ENCODE results near the gene IGSF22.
"Not testable (repeated sequence)": the region's sequence is repeated elsewhere in the genome, so short reads cannot be mapped to it uniquely, and the experiment has no call there.

IGSF22 gene

DNA sequence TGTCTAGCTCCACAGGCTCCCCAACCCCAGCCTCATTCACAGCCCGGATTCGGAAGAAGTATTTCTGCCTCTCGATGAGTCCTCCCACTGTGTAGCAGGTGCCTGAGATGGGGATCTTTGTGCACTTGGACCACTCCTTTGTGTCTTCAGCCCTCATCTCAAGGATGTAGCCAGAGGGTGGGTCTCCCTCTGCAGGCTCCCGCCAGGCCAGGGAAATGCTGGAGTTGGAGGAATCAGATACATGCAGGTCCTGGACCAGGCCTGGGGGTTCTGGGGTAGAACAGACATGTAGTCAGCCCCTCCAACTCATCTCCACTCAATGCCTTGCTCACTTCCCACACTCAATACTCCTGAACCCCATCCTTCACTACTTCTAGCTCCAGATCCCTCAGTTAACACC lies 16.6 kb downstream of the IGSF22 start:
- DNase-seq, result no peak

DNA sequence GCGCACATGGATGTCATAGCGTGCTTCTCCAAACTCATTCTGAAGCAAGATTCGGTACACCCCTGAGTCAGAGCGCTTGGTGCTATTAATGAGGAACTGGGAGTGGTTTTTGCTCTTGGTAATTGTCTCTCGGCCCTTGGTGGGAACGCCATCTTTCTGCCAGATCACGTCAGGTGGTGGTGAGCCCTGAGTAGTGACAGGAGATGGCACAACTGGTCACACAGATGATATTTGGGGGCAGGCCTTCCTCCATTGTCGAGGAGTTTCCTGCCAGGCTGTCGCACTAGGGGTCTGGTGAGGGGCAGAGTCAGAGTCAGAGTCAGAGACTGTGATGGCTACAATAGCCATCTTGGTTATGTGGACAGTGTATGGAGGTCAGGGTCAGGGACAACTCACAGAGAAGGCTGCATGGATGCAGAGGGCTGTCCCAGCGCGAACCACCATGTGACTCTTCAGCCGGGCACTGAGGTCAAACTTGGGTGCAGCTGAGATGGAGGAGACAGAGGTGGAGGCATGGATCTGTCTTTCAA lies 18.1 kb downstream of the IGSF22 start:
- no peak for DNase-seq

DNA sequence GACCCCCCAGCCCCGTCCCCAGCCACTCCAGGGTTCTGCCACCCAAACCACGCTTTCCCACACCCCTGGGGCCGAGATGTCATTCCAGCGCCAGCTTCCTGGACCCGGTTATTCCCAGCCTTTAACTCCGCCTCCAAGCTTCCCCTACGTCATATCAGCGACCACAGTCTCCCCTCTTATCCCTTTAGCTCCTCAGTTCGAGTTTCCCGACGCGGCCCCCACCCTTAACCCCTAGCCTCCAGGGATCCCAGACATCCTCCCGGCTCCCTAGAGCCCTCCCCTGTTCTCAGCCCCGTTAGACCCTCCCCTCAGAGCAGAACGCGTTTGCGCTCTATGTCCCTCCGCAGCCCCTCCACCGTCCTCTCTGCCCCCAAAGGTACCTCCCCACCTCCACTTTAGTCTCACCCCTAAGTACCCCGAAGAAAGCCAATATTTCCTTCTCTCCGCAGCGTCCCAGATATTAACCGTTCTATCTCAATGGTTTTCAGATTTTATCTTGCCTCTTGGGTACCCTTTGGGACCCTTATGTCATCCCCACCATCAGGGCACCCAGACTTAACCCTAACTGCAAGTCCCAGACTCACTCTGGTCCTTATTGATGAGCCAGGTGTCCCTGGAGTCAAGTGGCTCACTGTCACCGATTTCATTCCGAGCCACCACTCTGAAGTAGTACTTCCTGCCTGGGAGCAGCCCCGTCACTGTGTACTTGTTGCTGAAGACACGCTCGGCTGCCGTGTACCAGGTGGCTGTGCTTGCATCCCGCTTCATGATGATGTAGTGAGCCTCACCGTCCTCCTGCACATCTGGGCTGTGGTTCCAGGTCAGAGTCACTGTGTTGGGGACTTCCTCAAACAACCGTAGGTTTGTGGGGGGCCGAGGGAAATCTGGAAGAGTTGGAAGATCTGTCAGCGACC lies 19.4 kb downstream of the IGSF22 start:
- DNase-seq, result peak; percentile 69

DNA sequence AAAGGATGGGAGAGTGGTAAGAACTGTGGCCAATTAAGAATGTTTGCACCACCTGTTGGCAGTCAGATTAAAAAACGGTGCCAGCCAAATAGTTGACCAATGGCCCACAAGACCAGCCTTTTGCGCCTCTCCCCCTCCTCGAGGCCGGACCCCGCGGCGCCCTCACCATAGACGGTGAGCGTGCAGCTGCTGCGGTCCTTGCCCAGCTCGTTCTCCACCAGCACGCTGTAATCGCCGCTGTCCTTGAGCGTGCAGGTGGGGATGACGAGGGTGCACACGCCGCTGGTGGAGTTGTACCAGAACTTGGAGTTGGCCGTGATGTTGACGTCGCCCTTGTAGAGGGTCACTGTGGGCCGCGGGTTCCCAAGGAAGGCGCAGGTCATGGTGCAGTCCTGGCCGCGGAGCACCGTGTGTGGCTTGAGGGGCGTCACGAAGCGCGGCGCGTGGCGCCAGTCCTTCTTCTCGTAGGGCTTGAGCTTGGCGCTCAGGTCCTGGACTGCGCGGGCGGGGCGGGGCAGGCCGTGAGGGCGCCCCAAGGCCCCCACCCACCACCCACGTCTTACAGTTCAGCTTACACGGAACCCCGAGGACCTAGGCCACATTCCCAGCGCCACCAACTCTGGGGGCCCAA lies 20.2 kb downstream of the IGSF22 start:
- DNase-seq, result peak; percentile 13

DNA sequence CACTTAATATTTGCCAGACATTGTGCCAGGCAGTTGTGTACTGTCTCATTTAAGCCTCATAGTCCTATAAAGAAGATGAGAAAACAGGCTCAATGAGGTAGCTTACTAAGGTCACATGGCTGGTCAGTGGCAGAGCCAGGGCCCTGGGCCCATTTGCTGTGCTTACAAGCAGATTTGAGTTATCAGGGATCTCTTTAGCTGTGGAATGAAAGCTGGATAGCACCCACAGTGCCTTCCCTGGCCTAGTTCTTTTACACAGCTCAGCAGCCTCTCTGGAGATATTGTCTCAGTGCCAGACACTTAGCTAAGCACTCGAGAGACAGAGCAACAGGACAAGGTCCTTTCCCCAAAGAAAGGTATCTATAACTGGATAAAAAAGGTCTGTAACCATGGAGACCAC lies 21.3 kb downstream of the IGSF22 start:
- peak; percentile 48 for DNase-seq

DNA sequence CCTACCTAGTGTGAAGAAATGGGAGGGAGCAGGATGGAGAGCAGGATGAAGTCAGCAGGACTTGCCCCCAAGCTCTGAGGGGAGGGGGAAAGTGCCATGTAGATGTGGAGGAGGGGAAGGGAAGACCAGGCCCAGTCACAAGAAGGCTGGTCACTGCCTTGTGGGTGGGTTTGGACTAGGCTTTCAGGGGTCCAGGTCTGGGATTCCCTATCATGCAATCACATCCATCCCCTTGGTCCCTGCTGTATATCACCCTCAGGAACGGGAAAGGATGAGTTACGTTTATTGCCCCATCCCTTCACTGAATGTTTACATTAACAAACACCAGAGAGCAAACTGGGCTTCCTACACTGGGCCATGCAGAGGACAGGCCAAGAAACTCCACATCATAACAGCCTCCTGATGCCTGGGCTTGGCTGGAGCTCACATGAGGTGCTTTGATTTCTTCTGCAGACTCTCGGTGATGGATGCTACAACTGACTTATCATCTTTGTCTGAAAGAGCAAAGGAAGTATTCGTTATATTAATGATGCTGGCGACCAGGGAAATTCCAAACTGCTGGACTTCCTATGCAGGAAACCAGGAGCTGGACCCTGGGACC lies 21.8 kb downstream of the IGSF22 start:
- no peak for DNase-seq

DNA sequence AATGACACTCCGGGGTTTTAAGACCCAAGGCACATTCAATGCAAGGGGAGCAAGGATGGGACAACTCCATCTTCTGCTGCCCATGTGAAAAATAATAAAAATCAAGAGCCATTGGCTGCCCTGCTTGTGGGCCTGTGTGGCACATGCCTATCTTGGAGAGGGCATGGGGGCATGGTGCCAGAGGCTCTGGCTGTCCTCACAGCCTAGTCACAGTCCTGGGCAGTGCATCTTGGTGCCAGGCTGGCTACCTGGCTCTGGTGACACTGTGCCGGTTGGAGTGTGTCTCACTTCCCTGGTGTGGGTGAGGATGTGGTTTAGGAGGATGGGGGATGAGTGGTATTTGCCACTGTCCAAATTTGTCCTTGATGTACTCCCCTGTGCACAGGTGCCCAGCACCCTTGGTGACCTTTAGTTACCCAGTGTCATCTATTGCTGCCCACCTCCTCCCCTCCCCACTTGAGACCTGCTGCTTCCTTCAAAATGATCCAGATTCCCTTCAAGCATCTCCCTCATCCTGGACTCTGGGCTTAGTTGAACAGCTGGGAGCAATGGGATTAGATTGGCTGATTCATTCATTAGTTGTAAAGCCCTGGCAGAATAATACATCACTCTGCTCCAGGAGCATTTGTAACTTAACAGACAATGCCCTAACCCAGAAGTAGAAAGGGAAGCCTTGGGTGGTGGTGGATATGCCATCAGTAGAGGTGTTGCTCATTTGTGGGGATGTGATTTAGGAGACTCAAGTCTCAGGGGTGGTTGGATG lies 22.8 kb downstream of the IGSF22 start:
- no peak for DNase-seq

DNA sequence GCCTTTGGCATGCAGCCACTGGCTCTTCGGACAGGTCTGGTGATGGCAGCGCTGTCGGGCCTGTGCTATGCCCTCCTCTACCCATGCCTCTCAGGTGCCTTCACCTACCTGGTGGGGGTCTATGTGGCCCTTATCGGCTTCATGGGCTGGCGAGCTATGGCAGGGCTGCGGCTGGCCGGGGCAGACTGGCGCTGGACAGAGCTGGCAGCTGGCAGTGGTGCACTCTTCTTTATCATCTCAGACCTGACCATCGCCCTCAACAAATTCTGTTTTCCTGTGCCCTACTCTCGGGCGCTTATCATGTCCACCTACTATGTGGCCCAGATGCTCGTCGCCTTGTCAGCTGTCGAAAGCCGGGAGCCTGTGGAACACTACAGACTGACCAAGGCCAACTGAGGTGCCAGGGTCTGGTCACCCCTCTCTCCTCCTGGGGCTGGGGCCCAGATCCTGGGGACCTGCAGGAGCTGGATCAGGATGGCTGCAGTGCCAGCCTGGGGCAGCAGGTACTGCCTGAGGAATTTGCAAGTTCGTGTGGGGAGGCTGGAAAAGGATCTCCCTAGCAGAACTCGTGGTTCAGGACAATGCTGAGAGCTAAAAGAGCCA lies 24.3 kb downstream of the IGSF22 start:
- DNase-seq, result no peak

DNA sequence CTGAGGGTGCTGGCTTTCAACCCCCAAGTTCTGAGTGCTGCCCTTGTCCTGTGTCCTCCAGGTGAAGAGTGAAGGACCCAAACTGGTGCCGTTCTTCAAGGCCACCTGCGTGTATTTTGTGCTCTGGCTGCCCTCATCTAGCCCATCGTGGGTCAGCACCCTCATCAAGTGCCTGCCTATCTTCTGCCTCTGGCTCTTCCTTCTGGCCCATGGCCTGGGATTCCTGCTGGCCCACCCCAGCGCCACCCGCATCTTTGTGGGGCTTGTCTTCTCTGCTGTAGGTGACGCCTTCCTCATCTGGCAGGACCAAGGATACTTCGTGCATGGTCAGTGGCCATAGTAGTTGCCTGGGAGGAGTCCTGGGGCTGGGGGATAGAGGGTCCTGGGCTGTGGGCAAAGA lies 25.1 kb downstream of the IGSF22 start:
- no peak for DNase-seq

DNA sequence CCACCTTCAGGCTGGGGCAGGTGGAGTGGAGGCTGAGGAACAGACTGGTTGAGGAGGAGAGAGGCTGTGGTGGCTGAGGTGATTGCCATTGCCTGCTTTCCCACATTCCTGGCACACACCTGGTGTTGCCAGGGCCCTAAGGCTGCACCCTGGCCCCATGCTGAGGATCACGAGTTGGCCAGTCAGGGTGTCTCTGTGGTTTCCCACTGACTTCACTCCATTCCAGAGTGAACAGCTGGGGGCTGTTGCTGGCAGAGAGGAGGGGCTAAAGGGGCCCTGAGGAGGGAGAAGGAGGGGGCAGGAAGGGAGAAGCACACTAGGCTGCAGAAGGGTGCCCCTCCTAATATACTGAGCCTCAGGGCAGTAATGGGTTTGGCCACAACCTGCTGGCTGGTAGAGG lies 25.6 kb downstream of the IGSF22 start:
- DNase-seq, result no peak

DNA sequence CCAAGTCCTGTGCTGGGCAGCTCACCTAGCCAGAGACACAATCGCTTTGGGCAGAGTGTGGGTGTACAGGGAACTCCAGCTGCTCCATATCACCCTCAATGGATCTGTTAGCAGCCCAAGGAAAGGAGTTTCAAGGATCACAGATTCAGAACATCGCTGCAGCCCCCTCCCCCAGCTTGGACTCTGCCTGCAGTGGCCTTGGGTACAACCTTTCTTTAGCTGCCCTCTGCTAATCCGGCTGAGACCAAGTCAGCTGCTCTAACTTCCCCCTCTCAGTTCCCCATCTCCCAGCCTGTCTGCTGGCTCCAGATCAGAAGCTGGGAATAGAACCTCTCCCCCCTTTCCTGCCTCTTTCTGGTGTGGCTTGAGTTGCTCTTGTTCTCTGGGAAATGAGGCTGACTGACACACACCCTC lies 26.1 kb downstream of the IGSF22 start:
- no peak for DNase-seq

DNA sequence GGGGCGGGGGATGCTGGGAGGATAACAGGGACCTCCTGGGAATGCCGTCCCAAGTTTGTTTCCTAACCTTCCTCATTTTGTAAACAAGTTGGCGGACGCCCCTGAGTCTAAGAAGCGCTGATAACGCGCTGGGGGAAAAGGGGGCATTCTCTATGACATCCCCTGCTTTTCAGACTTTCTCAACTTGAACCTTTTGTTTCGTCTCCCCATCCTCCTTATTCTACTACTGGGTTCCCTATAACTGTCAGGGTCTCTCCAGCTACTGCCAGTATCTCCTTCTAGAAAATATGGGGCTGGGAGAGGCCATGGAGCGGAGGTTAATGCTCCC lies 26.8 kb downstream of the IGSF22 start:
- DNase-seq, result no peak

DNA sequence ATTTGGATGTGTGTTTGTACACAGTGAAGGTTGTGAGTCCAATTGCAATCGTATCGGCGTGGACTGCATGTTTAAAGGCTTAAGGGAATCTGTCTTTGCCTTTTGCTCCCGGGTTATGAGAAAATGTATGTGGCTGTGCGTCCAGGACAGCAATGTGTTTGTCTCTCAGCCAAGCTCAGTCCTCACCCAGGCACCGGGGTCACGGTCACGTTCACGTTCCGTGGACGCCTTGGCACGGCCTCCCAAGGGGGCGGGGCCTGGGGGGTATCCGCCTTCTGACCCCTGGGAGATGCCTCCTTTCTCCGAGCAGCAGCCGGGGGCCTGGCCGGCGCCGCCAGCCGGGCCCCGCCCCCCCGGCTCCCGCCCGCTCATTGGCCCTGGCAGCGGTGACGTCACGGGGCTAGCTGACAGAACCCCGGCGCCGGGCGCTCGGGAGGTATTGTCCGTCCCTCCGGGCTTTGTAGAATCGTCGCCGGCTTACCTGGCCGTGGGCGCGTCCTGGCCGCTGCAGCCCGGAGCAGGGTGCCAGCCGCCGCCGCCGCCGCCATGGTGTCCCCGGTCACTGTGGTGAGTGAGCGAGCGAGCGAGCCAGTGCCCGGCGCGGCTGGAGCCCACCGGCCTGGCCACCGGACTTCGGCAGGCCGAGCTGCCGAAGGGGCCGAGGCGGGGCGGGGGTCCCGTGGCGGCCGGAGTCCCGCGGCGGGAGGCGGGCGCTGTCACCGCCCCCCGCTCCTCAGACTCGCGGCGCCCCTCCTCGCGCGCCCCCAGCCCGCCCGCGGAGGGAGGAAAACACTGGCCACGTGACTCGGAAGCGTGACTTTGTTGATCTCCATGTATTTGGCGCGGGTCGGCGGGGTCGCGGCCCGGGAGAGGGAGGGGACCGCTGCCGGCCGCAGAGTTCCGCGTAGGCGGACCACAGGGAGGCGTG lies 27.4 kb downstream of the IGSF22 start, which contains the start of gene TMEM86A:
Gene TMEM86A (plus strand): TSS at position 439 of the 928 bp plus-strand sequence. CDS start 108 bp downstream, at position 547.
- peak; percentile 39 for DNase-seq

DNA sequence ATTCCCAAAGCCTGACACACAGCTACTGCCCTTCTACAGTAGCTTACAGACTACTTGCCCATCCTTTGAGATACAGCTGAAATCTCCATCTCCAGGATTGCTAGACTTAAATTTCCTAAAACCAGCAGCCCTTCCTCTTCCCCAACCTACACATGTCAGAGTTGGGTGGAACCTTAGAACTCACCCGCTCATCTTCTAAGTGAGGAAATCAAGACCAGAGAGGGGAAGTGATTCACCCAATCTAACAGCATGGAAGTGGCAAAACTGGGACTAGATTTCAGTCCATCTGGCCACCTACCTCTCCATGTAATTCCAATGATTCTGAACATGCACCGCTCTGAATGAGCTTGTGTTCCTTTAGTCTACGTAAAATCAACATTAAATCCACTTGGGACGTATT lies 28.4 kb downstream of the IGSF22 start:
- no peak for DNase-seq

DNA sequence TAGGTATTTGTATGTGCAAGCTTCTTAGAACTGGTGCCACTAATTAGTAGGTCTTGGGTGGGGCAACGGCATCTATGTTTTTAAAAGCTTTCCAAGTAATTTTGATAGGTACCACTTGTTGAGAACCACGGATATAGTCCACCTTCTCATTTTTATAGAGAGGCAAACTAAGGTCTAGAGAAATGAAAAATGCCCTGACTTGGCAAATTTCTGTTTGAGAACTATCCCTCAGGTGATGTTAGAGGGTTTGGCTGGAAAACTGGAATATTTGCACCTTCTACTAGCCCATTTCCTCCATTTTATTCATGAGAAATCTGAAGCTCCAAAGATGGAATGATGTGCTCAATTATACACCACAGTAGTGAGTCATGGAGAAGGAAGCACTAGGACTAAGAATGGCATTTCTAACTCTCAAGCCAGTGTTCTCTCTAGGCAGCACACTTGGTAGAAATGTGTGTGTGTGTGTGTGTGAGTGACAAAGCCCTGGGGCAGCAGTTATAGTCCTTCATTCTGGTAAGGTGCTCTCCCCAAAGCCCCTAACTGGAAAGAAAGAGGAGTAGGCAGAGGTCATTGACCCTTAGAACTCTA lies 29.3 kb downstream of the IGSF22 start:
- DNase-seq, result no peak

DNA sequence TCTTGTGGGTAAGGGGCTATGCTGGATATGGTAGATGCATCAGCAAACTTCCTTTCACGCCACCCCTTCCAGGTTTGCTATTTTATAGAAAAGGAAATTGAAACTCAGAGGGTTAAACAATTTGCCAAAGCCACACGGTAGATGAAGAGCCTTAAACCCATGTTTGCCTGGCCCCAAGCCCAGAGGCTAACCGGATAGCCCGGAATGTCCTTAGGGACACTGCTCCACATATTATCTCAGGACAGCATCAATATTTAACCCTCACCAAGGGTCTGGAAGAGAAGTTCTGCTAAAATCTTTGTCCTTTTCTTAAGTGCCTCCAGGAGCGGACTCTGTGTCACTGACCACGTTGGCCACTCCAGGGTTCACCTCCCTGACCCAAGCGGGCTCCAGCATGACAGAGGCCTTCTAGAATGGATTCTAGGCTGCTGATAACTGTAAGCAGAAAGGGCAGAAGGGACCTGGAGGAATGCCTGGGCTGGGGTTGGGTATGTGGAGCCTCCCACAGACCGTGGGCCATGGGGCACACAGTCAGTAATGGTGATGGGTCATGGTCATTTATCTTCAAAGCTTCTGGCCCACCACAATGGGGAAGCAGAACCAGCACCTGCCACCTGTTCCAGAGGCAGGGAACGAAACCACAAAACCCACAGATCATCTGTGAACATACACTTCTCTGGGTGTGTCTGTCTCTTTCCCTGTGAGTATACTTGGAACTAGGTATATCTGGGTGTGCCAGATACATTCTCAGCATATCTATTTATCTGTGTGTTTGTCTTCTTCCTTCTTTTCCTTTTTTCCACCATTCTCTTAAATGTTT lies 32.8 kb downstream of the IGSF22 start:
- no peak for DNase-seq

DNA sequence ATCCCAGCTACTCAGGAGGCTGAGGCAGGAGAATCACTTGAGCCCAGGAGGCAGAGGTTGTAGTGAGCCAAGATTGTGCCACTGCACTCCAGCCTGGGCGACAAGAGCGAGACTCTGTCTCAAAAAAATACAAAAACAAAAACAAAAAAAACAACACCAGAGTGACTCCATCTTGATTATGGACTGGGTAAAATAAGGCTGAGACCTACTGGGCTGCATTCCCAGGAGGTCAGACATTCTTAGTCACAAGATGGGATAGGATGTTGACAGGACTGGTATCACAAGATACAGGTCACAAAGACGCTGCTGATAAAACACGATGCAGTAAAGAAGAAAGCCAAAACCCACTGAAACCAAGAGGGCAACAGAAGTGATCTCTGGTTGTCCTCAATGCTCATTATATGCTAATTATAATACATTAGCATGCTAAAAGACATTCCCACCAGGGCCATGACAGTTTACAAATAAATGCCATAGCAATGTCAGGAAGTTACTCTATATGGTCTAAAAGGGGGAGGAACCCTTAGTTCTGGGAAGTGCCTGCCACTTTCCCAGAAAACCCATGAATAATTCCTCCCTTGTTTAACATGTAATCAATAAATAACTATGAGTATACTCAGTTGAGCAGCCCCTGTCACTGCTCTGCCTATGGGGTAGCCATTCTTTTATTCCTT lies 34.4 kb downstream of the IGSF22 start:
- not testable (repeated sequence) for DNase-seq

DNA sequence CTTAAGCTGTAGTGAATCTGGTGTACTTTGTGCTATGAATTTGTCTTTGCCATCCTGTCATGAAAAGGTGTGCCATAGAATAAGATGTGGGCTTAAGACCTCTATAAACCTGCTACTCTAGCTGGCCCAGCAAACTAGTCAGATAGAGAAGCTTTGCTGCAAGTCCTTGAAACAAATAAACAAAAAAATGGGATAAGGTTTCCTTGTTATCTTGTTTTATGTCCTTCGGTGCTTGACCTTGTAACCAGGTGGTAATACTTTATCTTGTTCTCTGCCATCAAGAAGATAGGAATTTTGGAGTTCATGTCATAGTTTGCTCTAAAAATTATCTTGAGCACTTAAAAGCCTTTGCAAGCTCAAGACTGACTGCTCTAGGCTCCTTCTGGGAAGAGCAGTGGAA lies 41.7 kb downstream of the IGSF22 start:
- no peak for DNase-seq

DNA sequence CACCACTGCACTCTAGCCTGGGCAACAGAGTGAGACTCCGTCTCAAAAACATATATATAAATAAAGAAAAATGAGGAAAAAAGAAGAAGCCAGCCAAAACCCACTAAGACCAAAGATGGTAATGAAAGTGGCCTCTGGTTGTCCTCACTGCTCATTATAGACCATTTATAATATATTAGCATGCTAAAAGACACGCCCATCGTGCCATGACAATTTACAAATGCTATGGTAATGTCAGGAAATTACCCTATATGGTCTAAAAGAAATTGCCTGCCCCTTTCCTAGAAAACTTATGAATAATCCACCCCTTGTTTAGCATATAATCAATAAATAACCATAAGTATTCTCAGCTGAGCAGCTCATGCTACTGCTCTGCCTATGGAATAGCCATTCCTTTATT lies 43.5 kb downstream of the IGSF22 start:
- DNase-seq, result no peak

Data from NCI-H2029 treated with DMSO at 0.1 percent for 48 hours (cell line).